ENCODE measurements around the gene PKN1. TPM values are rescaled to one million over a fixed set of nuclear protein-coding genes. Genes with fewer than 3 reads are reported as not detected.

Gene PKN1
- total RNA-seq, 1 experiment from 2014 or later = 170 TPM

- TF ChIP-seq, protein P1, sequence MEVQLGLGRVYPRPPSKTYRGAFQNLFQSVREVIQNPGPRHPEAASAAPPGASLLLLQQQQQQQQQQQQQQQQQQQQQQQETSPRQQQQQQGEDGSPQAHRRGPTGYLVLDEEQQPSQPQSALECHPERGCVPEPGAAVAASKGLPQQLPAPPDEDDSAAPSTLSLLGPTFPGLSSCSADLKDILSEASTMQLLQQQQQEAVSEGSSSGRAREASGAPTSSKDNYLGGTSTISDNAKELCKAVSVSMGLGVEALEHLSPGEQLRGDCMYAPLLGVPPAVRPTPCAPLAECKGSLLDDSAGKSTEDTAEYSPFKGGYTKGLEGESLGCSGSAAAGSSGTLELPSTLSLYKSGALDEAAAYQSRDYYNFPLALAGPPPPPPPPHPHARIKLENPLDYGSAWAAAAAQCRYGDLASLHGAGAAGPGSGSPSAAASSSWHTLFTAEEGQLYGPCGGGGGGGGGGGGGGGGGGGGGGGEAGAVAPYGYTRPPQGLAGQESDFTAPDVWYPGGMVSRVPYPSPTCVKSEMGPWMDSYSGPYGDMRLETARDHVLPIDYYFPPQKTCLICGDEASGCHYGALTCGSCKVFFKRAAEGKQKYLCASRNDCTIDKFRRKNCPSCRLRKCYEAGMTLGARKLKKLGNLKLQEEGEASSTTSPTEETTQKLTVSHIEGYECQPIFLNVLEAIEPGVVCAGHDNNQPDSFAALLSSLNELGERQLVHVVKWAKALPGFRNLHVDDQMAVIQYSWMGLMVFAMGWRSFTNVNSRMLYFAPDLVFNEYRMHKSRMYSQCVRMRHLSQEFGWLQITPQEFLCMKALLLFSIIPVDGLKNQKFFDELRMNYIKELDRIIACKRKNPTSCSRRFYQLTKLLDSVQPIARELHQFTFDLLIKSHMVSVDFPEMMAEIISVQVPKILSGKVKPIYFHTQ (CRISPR knock-in tag; IDR thresholded peaks at IDR 0.05) = no peak
- TF ChIP-seq, protein P2, sequence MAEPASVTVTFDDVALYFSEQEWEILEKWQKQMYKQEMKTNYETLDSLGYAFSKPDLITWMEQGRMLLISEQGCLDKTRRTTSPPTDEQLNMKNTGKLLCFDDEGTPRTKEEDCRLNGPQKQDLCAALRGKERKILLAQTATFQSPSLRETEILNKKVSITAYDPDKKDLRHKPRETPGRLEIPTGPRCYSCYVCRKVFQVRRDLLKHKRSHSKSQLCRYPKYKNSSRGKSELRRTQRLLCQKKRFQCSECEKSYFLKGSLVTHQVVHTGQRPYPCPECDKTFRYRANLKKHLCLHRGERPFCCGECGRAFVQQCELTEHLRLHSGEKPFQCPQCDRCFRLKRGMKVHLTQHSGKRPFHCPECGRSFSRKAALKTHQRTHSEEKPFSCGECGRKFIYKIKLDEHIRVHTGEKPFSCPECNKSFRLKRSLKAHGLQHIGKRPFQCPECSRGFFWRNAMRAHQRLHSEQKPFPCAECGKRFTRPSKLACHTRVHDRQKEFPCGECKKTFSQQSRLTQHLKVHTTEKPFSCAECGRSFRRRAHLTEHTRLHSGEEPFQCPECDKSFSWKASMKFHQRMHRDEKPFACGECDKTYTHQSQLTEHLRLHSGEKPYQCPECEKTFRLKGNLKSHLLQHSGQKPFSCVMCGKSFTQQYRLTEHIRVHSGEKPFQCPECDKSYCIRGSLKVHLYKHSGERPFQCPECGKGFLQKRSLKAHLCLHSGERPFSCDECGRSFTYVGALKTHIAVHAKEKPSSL (CRISPR knock-in tag; conservative IDR thresholded peaks at IDR 0.05) = no peak
- TF ChIP-seq RELA (CRISPR knock-in tag; IDR thresholded peaks at IDR 0.05; ENCODE audit: borderline replicate concordance) (no peak), JAZF1 (CRISPR knock-in tag; IDR thresholded peaks at IDR 0.05) (no peak), ARID4B (CRISPR knock-in tag; IDR thresholded peaks at IDR 0.05; ENCODE audit: borderline replicate concordance) (no peak)
Observed at GRCh38 chr19:14385492-14385891, 47.6 kb upstream of the PKN1 start (continued).

DNA sequence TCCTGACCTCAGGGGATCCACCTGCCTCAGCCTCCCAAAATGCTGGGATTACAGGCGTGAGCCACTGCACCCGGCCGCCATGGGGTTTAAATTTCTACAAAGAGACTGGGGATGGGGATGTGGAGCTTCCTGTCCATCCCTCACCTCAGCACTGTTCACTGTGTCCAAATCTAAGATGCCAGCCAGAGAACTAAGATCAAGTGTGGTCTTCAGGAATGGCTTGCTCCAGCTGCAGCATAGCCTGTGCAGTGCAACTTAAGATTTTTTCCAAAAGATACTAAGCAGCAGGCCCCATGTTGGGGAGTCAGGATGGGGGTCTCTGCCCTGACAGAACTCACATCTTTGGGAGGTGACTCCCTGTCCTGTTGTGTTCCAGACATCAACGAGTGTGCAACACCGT, 42.6 kb upstream of the PKN1 start:
- CTCF ChIA-PET = interaction anchor here (1.5 kb wide), 1 partner anchor 15 kb away, joined by 6 read pairs; no protein-coding TSS in a partner anchor
- Mint-ChIP-seq H3K36me3 (no peaks in the 10 kb centered on the region), H3K27me3 (ENCODE audit: low read depth) (no peaks in the 10 kb centered on the region; the same call in none of the 2 replicates), H3K9me3 (no peaks in the 10 kb centered on the region), H3K4me3 (no peak overlapping the region), H3K4me1 (peaks cover 15% of the 10 kb centered on the region), H3K27ac (peak overlapping the region; percentile 60; the same call in 1 of the 2 replicates)
- POLR2A ChIA-PET = interaction anchor here (0.5 kb wide), 1 partner anchor 268 kb away, joined by 3 read pairs; no protein-coding TSS in a partner anchor
- ATAC-seq = no peak
- DNase-seq (ENCODE audit: low spot score) = no peak
- no peak for TF ChIP-seq ZNF121 (CRISPR knock-in tag; IDR thresholded peaks at IDR 0.05)
- TF ChIP-seq, protein P3, sequence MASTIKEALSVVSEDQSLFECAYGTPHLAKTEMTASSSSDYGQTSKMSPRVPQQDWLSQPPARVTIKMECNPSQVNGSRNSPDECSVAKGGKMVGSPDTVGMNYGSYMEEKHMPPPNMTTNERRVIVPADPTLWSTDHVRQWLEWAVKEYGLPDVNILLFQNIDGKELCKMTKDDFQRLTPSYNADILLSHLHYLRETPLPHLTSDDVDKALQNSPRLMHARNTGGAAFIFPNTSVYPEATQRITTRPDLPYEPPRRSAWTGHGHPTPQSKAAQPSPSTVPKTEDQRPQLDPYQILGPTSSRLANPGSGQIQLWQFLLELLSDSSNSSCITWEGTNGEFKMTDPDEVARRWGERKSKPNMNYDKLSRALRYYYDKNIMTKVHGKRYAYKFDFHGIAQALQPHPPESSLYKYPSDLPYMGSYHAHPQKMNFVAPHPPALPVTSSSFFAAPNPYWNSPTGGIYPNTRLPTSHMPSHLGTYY (CRISPR knock-in tag; IDR thresholded peaks at IDR 0.05) = no peak
- TF ChIP-seq, protein P2 (CRISPR knock-in tag; conservative IDR thresholded peaks at IDR 0.05) = no peak
- TF ChIP-seq, protein P4, sequence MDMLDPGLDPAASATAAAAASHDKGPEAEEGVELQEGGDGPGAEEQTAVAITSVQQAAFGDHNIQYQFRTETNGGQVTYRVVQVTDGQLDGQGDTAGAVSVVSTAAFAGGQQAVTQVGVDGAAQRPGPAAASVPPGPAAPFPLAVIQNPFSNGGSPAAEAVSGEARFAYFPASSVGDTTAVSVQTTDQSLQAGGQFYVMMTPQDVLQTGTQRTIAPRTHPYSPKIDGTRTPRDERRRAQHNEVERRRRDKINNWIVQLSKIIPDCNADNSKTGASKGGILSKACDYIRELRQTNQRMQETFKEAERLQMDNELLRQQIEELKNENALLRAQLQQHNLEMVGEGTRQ (CRISPR knock-in tag; IDR thresholded peaks at IDR 0.05) = no peak
- TF ChIP-seq ESRRA (CRISPR knock-in tag; IDR thresholded peaks at IDR 0.05; ENCODE audit: borderline replicate concordance) = no peak
- TF ChIP-seq NR2C2 (CRISPR knock-in tag; IDR thresholded peaks at IDR 0.05) = no peak
- no peak for TF ChIP-seq EMX1 (CRISPR knock-in tag; IDR thresholded peaks at IDR 0.05)
- TF ChIP-seq IRF2 (CRISPR knock-in tag; IDR thresholded peaks at IDR 0.05; ENCODE audit: borderline replicate concordance, low read depth) = no peak
- TF ChIP-seq, protein P5, sequence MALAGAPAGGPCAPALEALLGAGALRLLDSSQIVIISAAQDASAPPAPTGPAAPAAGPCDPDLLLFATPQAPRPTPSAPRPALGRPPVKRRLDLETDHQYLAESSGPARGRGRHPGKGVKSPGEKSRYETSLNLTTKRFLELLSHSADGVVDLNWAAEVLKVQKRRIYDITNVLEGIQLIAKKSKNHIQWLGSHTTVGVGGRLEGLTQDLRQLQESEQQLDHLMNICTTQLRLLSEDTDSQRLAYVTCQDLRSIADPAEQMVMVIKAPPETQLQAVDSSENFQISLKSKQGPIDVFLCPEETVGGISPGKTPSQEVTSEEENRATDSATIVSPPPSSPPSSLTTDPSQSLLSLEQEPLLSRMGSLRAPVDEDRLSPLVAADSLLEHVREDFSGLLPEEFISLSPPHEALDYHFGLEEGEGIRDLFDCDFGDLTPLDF (CRISPR knock-in tag; IDR thresholded peaks at IDR 0.05) = no peak
- TF ChIP-seq SOX15 (CRISPR knock-in tag; IDR thresholded peaks at IDR 0.05) = no peak
- no peak for TF ChIP-seq FOXK1 (CRISPR knock-in tag; IDR thresholded peaks at IDR 0.05)
- no peak for TF ChIP-seq GRHL2 (CRISPR knock-in tag; IDR thresholded peaks at IDR 0.05; ENCODE audit: insufficient replicate concordance, severe bottlenecking)
- no peak for TF ChIP-seq RELA (CRISPR knock-in tag; IDR thresholded peaks at IDR 0.05; ENCODE audit: borderline replicate concordance)
- no peak for TF ChIP-seq ZNF232 (CRISPR knock-in tag; IDR thresholded peaks at IDR 0.05)
- TF ChIP-seq GTF2I (CRISPR knock-in tag; conservative IDR thresholded peaks at IDR 0.05) = no peak
- no peak for TF ChIP-seq PRRX2 (CRISPR knock-in tag; IDR thresholded peaks at IDR 0.05)
- TF ChIP-seq, protein P6, sequence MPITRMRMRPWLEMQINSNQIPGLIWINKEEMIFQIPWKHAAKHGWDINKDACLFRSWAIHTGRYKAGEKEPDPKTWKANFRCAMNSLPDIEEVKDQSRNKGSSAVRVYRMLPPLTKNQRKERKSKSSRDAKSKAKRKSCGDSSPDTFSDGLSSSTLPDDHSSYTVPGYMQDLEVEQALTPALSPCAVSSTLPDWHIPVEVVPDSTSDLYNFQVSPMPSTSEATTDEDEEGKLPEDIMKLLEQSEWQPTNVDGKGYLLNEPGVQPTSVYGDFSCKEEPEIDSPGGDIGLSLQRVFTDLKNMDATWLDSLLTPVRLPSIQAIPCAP (CRISPR knock-in tag; IDR thresholded peaks at IDR 0.05) = no peak

Data from WTC11 (cell line).